Brain microvascular endothelial cell (primary cell): ENCODE data around the gene NEK7.

Experiments used
- DNase-seq: peaks from one replicate; pipeline ENCODE4 v3.0.0-alpha.2; 2020
- H3K27ac ChIP-seq: fragments of 250-450 bp; sonication (Bioruptor Pico); 2 replicates; pipeline ENCODE4 v1.5.1; 2020; ENCODE audit warnings: mild to moderate bottlenecking, moderate library complexity
- H3K27me3 ChIP-seq: fragments of 250-450 bp; sonication (Bioruptor Pico); replicated peaks from 2 replicates; pipeline ENCODE4 v1.5.1; 2020; ENCODE audit warnings: mild to moderate bottlenecking
- H3K36me3 ChIP-seq: fragments of 250-450 bp; sonication (Bioruptor Pico); replicated peaks from 2 replicates; pipeline ENCODE4 v1.5.1; 2020; ENCODE audit warnings: mild to moderate bottlenecking
- H3K4me3 ChIP-seq: 2 replicates; pipeline ENCODE4 v1.5.1; 2011; ENCODE audit warnings: low read depth, mild to moderate bottlenecking, control low read depth, low read length, moderate library complexity
- CTCF ChIP-seq: IDR thresholded peaks from 2 replicates; pipeline ENCODE4 v1.5.1; 2011; ENCODE audit warnings: low read depth, mild to moderate bottlenecking, moderate library complexity, low read length, control low read depth, inconsistent platforms; ENCODE audit errors: missing control alignments
- in situ Hi-C: cut with HindIII; loops from 2 replicates; pipeline ENCODE4 v1.10.0; 2017; ENCODE audit warnings: low sequenced_read_pairs, low pct_ligation_motif_present

NEK7 gene

GRCh38 chr1:198291036-198291435 lies 134.2 kb downstream of the NEK7 start:
- Histone ChIP-seq H3K27ac (no peak overlapping the region), H3K4me3 (no peak overlapping the region), H3K36me3 (peaks cover 11% of the 10 kb centered on the region), H3K27me3 (no peaks in the 10 kb centered on the region)
- in situ Hi-C loops: no loop called here
- TF ChIP-seq CTCF: no peak
- DNase-seq: no peak

- H3K36me3 ChIP-seq: peaks cover 9% of the 10 kb centered on the region
- TF ChIP-seq CTCF: no peak
- in situ Hi-C loops: no loop called here
- no peak overlapping the region for H3K4me3 ChIP-seq
- no peak overlapping the region for H3K27ac ChIP-seq
- no peaks in the 10 kb centered on the region for H3K27me3 ChIP-seq
- DNase-seq: no peak
Measured at GRCh38 chr1:198291924-198292323, 135.1 kb downstream of the NEK7 start.

GRCh38 chr1:198295225-198295624 lies 138.4 kb downstream of the NEK7 start:
- in situ Hi-C loops: no loop called here
- Histone ChIP-seq H3K27ac (no peak overlapping the region), H3K4me3 (no peak overlapping the region), H3K36me3 (peaks cover 20% of the 10 kb centered on the region), H3K27me3 (no peaks in the 10 kb centered on the region)
- TF ChIP-seq CTCF: no peak
- DNase-seq: no peak

- Histone ChIP-seq H3K27ac (no peak overlapping the region), H3K36me3 (peaks cover 24% of the 10 kb centered on the region), H3K27me3 (no peaks in the 10 kb centered on the region), H3K4me3 (no peak overlapping the region)
- DNase-seq: no peak
- in situ Hi-C loops: no loop called here
- no peak for TF ChIP-seq CTCF
Measured at GRCh38 chr1:198295971-198296370, 139.2 kb downstream of the NEK7 start.

GRCh38 chr1:198297281-198297680 lies 140.5 kb downstream of the NEK7 start:
- in situ Hi-C loops: no loop called here
- H3K27me3 ChIP-seq: no peaks in the 10 kb centered on the region
- H3K4me3 ChIP-seq: no peak overlapping the region
- H3K27ac ChIP-seq: no peak overlapping the region
- TF ChIP-seq CTCF: no peak
- no peak for DNase-seq
- H3K36me3 ChIP-seq: peaks cover 22% of the 10 kb centered on the region

GRCh38 chr1:198298640-198299039 lies 141.8 kb downstream of the NEK7 start:
- Histone ChIP-seq H3K36me3 (peaks cover 24% of the 10 kb centered on the region), H3K4me3 (no peak overlapping the region), H3K27ac (no peak overlapping the region), H3K27me3 (no peaks in the 10 kb centered on the region)
- DNase-seq: no peak
- TF ChIP-seq CTCF: no peak
- in situ Hi-C loops: no loop called here
